AG04449 (cell line): Measurements from ENCODE around the gene AACS.
A peak's percentile ranks its signal among the peaks of the same experiment; 100 is the strongest.

Experiments
- CTCF ChIA-PET: fragments of 350-600 bp; formaldehyde crosslinking; extraction: SDS; loops from one replicate; lab custom pipeline; 2021; ENCODE audit warnings: antibody characterized with exemption; lab: Yijun Ruan, JAX
- POLR2A ChIA-PET: fragments of 400-600, 350-600 bp; formaldehyde crosslinking; extraction: SDS; loops from one replicate; lab custom pipeline; 2020; ENCODE audit warnings: antibody characterized with exemption, inconsistent platforms; lab: Yijun Ruan, JAX
- DNase-seq: peaks from one replicate; pipeline ENCODE4 v3.0.0-alpha.2; 2010; ENCODE audit warnings: low read depth, low spot score
- H3K4me3 ChIP-seq: 2 replicates; pipeline ENCODE4 v1.5.1; 2011; ENCODE audit warnings: low read depth, mild to moderate bottlenecking, control low read depth, low read length
- TF ChIP-seq, protein P1 (sequence below): IDR thresholded peaks from one replicate; pipeline ENCODE4 v1.5.1; 2011; ENCODE audit warnings: mild to moderate bottlenecking, moderate library complexity, low read length, control low read depth, inconsistent platforms; ENCODE audit not compliant: insufficient read depth; ENCODE audit errors: missing control alignments

Gene AACS, protein sequence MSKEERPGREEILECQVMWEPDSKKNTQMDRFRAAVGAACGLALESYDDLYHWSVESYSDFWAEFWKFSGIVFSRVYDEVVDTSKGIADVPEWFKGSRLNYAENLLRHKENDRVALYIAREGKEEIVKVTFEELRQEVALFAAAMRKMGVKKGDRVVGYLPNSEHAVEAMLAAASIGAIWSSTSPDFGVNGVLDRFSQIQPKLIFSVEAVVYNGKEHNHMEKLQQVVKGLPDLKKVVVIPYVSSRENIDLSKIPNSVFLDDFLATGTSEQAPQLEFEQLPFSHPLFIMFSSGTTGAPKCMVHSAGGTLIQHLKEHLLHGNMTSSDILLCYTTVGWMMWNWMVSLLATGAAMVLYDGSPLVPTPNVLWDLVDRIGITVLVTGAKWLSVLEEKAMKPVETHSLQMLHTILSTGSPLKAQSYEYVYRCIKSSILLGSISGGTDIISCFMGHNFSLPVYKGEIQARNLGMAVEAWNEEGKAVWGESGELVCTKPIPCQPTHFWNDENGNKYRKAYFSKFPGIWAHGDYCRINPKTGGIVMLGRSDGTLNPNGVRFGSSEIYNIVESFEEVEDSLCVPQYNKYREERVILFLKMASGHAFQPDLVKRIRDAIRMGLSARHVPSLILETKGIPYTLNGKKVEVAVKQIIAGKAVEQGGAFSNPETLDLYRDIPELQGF

DNA sequence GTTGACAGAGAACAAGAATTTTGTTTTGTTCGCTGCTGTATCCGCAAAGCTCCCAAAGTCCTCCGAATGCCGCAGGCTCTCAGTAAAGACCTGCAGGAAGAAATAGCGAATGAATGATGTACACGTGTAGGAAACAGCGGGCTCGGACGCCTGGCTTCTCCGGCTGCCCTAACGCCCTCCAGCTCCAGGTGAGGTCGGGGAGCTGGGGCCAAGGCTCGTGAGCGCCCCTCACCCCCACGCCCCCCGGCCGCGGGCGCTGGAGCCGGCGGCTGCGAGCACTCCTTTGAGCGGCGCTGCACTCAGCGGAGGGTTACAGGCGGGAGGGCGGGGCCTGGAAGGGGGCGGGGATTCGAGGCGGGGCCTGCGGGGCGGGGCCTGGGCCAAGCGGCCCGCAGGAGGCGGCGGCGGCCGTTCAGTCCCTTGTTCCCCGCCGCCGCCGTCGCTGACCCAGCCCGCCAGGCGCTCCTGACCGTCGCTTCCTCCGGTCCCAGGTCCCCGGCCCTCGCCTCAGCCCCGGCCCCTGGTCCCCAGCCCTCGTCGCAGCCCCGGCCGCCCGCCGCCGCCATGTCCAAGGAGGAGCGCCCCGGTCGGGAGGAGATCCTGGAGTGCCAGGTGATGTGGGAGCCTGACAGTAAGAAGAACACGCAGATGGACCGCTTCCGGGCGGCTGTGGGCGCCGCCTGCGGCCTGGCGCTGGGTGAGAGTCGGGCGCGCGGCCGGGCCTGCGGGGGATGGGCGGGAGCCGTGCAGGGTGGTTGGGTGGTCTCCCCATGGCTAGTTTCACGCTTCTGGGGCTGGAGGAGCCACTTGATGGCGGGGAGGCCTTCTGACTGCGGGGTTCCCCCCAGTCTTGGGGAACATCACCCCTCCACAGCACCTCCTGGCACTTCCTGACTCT lies at the start of gene AACS:
Gene AACS (plus strand): TSS at position 415 of the 898 bp plus-strand sequence. CDS start 150 bp downstream, at position 565.
- ChIA-PET CTCF (interaction anchor here (0.8 to 1.4 kb wide), 2 partner anchors 9 to 15 kb away, joined by 3 read pairs; no protein-coding TSS in a partner anchor), POLR2A (interaction anchor here (1.0 kb wide), 1 partner anchor 15 kb away, joined by 3 read pairs; no protein-coding TSS in a partner anchor)
- TF ChIP-seq, protein P1, sequence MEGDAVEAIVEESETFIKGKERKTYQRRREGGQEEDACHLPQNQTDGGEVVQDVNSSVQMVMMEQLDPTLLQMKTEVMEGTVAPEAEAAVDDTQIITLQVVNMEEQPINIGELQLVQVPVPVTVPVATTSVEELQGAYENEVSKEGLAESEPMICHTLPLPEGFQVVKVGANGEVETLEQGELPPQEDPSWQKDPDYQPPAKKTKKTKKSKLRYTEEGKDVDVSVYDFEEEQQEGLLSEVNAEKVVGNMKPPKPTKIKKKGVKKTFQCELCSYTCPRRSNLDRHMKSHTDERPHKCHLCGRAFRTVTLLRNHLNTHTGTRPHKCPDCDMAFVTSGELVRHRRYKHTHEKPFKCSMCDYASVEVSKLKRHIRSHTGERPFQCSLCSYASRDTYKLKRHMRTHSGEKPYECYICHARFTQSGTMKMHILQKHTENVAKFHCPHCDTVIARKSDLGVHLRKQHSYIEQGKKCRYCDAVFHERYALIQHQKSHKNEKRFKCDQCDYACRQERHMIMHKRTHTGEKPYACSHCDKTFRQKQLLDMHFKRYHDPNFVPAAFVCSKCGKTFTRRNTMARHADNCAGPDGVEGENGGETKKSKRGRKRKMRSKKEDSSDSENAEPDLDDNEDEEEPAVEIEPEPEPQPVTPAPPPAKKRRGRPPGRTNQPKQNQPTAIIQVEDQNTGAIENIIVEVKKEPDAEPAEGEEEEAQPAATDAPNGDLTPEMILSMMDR = no peak
- DNase-seq = no peak
- peak within 1 kb of the TSS; percentile 79 for H3K4me3 ChIP-seq

DNA sequence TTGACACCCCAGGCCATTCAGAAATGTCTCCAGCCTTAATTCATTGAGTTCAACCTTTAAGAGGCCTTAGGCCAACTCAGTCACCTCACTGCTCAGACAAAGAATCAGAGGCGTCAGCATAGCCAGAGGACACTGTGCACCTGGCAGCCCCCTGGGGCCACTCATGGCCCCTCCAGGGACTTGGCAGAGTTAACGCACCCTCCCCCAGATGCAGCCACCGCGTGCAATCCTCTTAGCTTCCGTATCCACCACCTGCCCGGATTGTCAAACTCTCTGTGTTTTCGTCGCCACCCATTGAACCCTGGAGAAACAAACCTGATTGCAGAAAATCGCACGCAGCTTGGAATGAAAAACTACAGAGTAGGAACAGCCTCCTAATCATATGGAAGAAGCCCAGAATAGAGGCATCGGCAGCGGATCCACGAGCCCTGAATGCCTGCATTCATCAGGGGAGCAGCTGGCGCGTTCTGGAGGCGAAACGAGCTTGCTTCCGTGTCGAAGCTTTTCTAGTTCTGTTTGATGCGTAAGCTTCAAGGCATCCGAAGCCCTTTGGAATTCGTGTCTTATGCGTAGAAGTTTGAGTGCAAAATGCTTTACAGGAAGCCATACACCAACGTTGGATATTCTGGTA lies 49.4 kb upstream of the AACS start:
- TF ChIP-seq, protein P1 = no peak
- CTCF ChIA-PET = interaction anchor here (0.9 kb wide), 1 partner anchor 75 kb away, joined by 3 read pairs; no protein-coding TSS in a partner anchor
- no peak for DNase-seq
- no peak overlapping the region for H3K4me3 ChIP-seq
- POLR2A ChIA-PET = no interaction called here

DNA sequence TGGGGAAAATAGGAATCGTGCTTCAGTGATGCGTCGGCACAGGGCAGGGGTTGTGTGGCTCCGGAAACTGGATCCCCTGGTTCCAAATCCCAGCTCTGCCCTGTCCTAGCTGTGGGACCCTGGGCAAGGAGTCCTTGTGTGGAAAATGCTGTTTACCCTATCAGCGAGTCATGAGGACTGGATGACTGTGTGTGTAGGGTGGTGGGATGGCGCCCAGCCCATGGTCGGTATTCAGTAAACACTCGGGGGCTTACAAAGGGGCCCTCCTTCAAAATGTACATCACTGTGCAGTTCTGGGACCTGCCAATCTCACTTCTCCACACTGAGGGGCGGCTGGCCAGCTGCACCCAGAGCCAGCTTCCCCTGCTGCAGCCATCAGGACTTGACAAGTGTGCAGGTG lies 47.4 kb upstream of the AACS start:
- ChIA-PET CTCF (interaction anchor here (1.0 kb wide), 1 partner anchor 9 kb away, joined by 3 read pairs; no protein-coding TSS in a partner anchor), POLR2A (no interaction called here)
- TF ChIP-seq, protein P1 = no peak
- DNase-seq = no peak
- H3K4me3 ChIP-seq = no peak overlapping the region

DNA sequence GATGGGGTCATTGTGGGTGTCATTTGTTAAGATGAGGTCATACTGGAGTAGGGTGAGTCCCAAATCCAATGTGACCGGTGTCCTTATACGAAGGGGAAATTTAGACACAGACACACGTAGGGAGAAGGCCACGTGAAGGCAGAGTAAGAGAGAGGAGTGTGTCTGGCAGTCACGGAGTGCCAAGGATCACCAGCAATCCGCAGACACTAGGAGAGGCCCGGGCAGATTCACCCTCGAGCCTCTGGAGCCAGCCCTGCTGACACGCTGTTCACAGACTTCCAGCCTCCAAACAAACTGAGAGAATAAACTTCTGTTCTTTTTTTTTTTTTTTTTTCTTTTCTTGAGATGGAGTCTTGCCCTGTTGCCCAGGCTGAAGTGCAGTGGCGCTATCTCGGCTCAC lies 46.9 kb upstream of the AACS start:
- CTCF ChIA-PET = no interaction called here
- DNase-seq = no peak
- no peak overlapping the region for H3K4me3 ChIP-seq
- POLR2A ChIA-PET = no interaction called here
- TF ChIP-seq, protein P1 = no peak

DNA sequence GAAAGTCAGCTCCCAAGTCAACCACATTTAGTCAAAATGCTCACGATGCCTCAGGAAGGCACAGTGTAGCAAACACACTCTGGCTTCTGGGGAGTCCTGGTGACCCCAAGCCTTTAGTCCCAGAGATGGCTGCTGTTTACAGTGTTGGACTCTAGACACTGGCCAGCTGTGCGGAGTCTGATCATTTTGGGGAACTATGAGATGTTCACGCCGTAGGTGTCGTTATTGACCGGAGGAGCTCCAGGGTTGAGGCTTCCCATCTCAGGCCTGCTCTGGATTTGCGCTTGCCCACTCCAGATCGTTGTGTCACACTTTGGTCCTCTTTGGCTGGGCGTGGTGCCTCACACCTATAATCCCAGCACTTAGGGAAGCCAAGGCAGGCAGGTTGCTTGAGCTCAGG lies 44.1 kb upstream of the AACS start:
- POLR2A ChIA-PET = no interaction called here
- CTCF ChIA-PET = no interaction called here
- no peak overlapping the region for H3K4me3 ChIP-seq
- no peak for DNase-seq
- TF ChIP-seq, protein P1 = no peak
